Adipocyte (in vitro differentiated cells): Measurements from ENCODE around the gene FGFBP3.

ENCODE experiments used
- DNase-seq: peaks from one replicate; pipeline ENCODE4 v3.0.0-alpha.2; 2015; ENCODE audit warnings: low read depth
- H3K27me3 ChIP-seq: replicated peaks from 2 replicates; pipeline ENCODE4 v1.7.0; 2013; ENCODE audit warnings: mild to moderate bottlenecking, low read length, moderate library complexity; ENCODE audit not compliant: control insufficient read depth, insufficient read depth
- H3K36me3 ChIP-seq: 2 replicates; pipeline ENCODE4 v1.7.0; 2013; ENCODE audit warnings: low read length, mild to moderate bottlenecking, moderate library complexity; ENCODE audit not compliant: control insufficient read depth, insufficient read depth, severe bottlenecking
- H3K4me1 ChIP-seq: 2 replicates; pipeline ENCODE4 v1.7.0; 2013; ENCODE audit warnings: mild to moderate bottlenecking, low read length, moderate library complexity; ENCODE audit not compliant: control insufficient read depth, insufficient read depth
- H3K4me3 ChIP-seq: 2 replicates; pipeline ENCODE4 v1.7.0; 2013; ENCODE audit warnings: mild to moderate bottlenecking, low read length, moderate library complexity
- H3K9ac ChIP-seq: 2 replicates; pipeline ENCODE4 v1.7.0; 2013; ENCODE audit warnings: mild to moderate bottlenecking, low read length, moderate library complexity
- H3K9me3 ChIP-seq: 2 replicates; pipeline ENCODE4 v1.7.0; 2013; ENCODE audit warnings: mild to moderate bottlenecking, low read length, moderate library complexity; ENCODE audit not compliant: control insufficient read depth

The FGFBP3 gene

GRCh38 chr10:91879515-91880170 is 29.6 kb downstream of the FGFBP3 start:
- Histone ChIP-seq H3K4me1 (peaks cover 19% of the 10 kb centered on the region), H3K36me3 (no peaks in the 10 kb centered on the region), H3K9ac (no peak overlapping the region), H3K4me3 (no peak overlapping the region), H3K9me3 (no peaks in the 10 kb centered on the region), H3K27me3 (no peaks in the 10 kb centered on the region)
- DNase-seq: no peak

GRCh38 chr10:91875779-91876178 is 33.5 kb downstream of the FGFBP3 start:
- H3K9me3 ChIP-seq: no peaks in the 10 kb centered on the region

GRCh38 chr10:91875156-91875555 is 34.1 kb downstream of the FGFBP3 start:
- H3K9ac ChIP-seq: no peak overlapping the region
- H3K36me3 ChIP-seq: no peaks in the 10 kb centered on the region

More at GRCh38 chr10:91875779-91876178, 33.5 kb downstream of the FGFBP3 start:
- Histone ChIP-seq H3K27me3 (no peaks in the 10 kb centered on the region), H3K4me3 (no peak overlapping the region), H3K36me3 (no peaks in the 10 kb centered on the region), H3K9ac (no peak overlapping the region), H3K4me1 (peaks cover 7% of the 10 kb centered on the region)
- DNase-seq: no peak

GRCh38 chr10:91865562-91866081 is 43.7 kb downstream of the FGFBP3 start:
- no peak overlapping the region for H3K9ac ChIP-seq
- H3K4me1 ChIP-seq: no peaks in the 10 kb centered on the region
- H3K4me3 ChIP-seq: no peak overlapping the region
- DNase-seq: no peak
- H3K27me3 ChIP-seq: no peaks in the 10 kb centered on the region
- no peaks in the 10 kb centered on the region for H3K9me3 ChIP-seq
- peaks cover 50% of the 10 kb centered on the region for H3K36me3 ChIP-seq

More at GRCh38 chr10:91875156-91875555, 34.1 kb downstream of the FGFBP3 start:
- Histone ChIP-seq H3K4me3 (no peak overlapping the region), H3K27me3 (no peaks in the 10 kb centered on the region), H3K9me3 (no peaks in the 10 kb centered on the region), H3K4me1 (peaks cover 4% of the 10 kb centered on the region)
- DNase-seq: no peak

- Histone ChIP-seq H3K36me3 (peaks cover 58% of the 10 kb centered on the region), H3K9me3 (no peaks in the 10 kb centered on the region), H3K27me3 (no peaks in the 10 kb centered on the region), H3K4me3 (no peak overlapping the region), H3K4me1 (no peaks in the 10 kb centered on the region), H3K9ac (no peak overlapping the region)
- no peak for DNase-seq
These were observed 44.5 kb downstream of the FGFBP3 start for GRCh38 chr10:91864744-91865143.

GRCh38 chr10:91864099-91864498 is 45.2 kb downstream of the FGFBP3 start:
- Histone ChIP-seq H3K36me3 (peaks cover 65% of the 10 kb centered on the region), H3K27me3 (no peaks in the 10 kb centered on the region), H3K9ac (no peak overlapping the region), H3K4me3 (no peak overlapping the region), H3K9me3 (no peaks in the 10 kb centered on the region), H3K4me1 (no peaks in the 10 kb centered on the region)
- no peak for DNase-seq

GRCh38 chr10:91860885-91861284 is 48.4 kb downstream of the FGFBP3 start:
- Histone ChIP-seq H3K4me3 (no peak overlapping the region), H3K36me3 (peaks cover 92% of the 10 kb centered on the region), H3K9ac (no peak overlapping the region), H3K27me3 (no peaks in the 10 kb centered on the region), H3K9me3 (no peaks in the 10 kb centered on the region), H3K4me1 (no peaks in the 10 kb centered on the region)
- DNase-seq: no peak

GRCh38 chr10:91856637-91857036 is 52.6 kb downstream of the FGFBP3 start:
- Histone ChIP-seq H3K4me1 (no peaks in the 10 kb centered on the region), H3K36me3 (peaks cover 93% of the 10 kb centered on the region)
- no peak for DNase-seq

More at GRCh38 chr10:91856637-91857036, 52.6 kb downstream of the FGFBP3 start:
- Histone ChIP-seq H3K27me3 (no peaks in the 10 kb centered on the region), H3K4me3 (no peak overlapping the region), H3K9me3 (no peaks in the 10 kb centered on the region), H3K9ac (no peak overlapping the region)
